ENCODE data around the gene AMMECR1L. TPM values are rescaled to one million over a fixed set of nuclear protein-coding genes. Genes with fewer than 3 reads are reported as not detected.
A peak's percentile ranks its signal among the peaks of the same experiment; 100 is the strongest.
"Not testable (repeated sequence)": the region's sequence is repeated elsewhere in the genome, so short reads cannot be mapped to it uniquely, and the experiment has no call there.

AMMECR1L gene
- total RNA-seq (2014; rRNA removed; shearing (Covaris generic)) (17.7 and 20.5 TPM in 2 replicates), polyA plus RNA-seq (2016; fragmentation: Nextera tagmentation; extraction: Ambion mirVana) (7.8 and 7.9 TPM in 2 replicates)
- long read RNA-seq, full-length matches to known transcripts = 1 of 5 reads
- long read RNA-seq, partial matches to known transcripts = 1 of 5 reads
- long read RNA-seq, other reads (novel, unspliced or antisense) = 3 of 5 reads

- H3K4me3 Mint-ChIP-seq = peak within 1 kb of the TSS; percentile 94
- H3K27me3 Mint-ChIP-seq (ENCODE audit: insufficient read depth, low read depth, poor library complexity); H3K27me3 ChIP-seq (ENCODE audit: insufficient read depth); H2AFZ ChIP-seq; H3K9me3 Mint-ChIP-seq; H3K9me2 ChIP-seq (ENCODE audit: insufficient read depth): not testable (repeated sequence)
- peaks cover 36% of the 10 kb centered on the region for H3K36me3 Mint-ChIP-seq (ENCODE audit: low read depth)
- H3K27ac ChIP-seq (ENCODE audit: low read depth) = peak within 1 kb of the TSS; percentile 79; the same call in 1 of the 2 replicates
- H3K4me3 ChIP-seq = peak within 1 kb of the TSS; percentile 72
- peak; percentile 64; the same call in 1 of the 2 replicates for TF ChIP-seq POLR2AphosphoS5 (IDR thresholded peaks at IDR 0.05; ENCODE audit: low read depth)
- TF ChIP-seq CREB1 (CRISPR knock-in tag; IDR thresholded peaks at IDR 0.05; ENCODE audit: low read depth) = peak; percentile 34; the same call in 1 of the 2 replicates
- peak; percentile 19; the same call in 1 of the 2 replicates for TF ChIP-seq ETS1 (IDR thresholded peaks at IDR 0.05)
- H3K79me2 ChIP-seq (replicated peaks; ENCODE audit: insufficient read depth) = peaks cover 56% of the 10 kb centered on the region
- DNase-seq (ENCODE audit: low spot score) = peak; percentile 75
- peaks cover 24% of the 10 kb centered on the region for H3K4me1 ChIP-seq (ENCODE audit: insufficient read depth)
- H3K36me3 ChIP-seq (ENCODE audit: insufficient read depth) = peaks cover 11% of the 10 kb centered on the region
- H3F3A ChIP-seq (replicated peaks; ENCODE audit: low read depth) = peaks cover 11% of the 10 kb centered on the region; the same call in 1 of the 2 replicates
- peak; percentile 88 for ATAC-seq
- peaks cover 21% of the 10 kb centered on the region for H4K20me1 ChIP-seq (replicated peaks; ENCODE audit: insufficient read depth)
- peaks cover 25% of the 10 kb centered on the region for H3K4me1 Mint-ChIP-seq
- peak within 1 kb of the TSS; percentile 92 for H3K4me2 ChIP-seq
- peak within 1 kb of the TSS; percentile 72; the same call in 1 of the 2 replicates for H3K27ac Mint-ChIP-seq
Measured at GRCh38 chr2:127885780-127886592, at the start of gene AMMECR1L. Gene AMMECR1L, minus strand, starts transcription at chr2:127885956. Its CDS starts 11,722 bp downstream, at chr2:127874234.

- no peak overlapping the region for H3K27ac ChIP-seq (ENCODE audit: low read depth)
- no peaks in the 10 kb centered on the region for H3K4me1 Mint-ChIP-seq
- TF ChIP-seq ZNF462 (CRISPR knock-in tag; IDR thresholded peaks at IDR 0.05) = no peak
- no peak for TF ChIP-seq ETS1 (IDR thresholded peaks at IDR 0.05)
- TF ChIP-seq CTCF (conservative IDR thresholded peaks at IDR 0.05; ENCODE audit: low read depth in 2 of 2) = no peak
- TF ChIP-seq EZH2phosphoT487 (IDR thresholded peaks at IDR 0.05; ENCODE audit: unreplicated experiment) = no peak
- no peak for TF ChIP-seq NANOG (IDR thresholded peaks at IDR 0.05; ENCODE audit: borderline replicate concordance)
- TF ChIP-seq STAT1 (IDR thresholded peaks at IDR 0.05; ENCODE audit: unreplicated experiment) = no peak
- no peak for TF ChIP-seq EZH2 (IDR thresholded peaks at IDR 0.05; ENCODE audit: low read depth, unreplicated experiment)
Measured at GRCh38 chr2:127935337-127935736, 49.6 kb upstream of the AMMECR1L start.

More at GRCh38 chr2:127935337-127935736, 49.6 kb upstream of the AMMECR1L start:
- H3K79me2 ChIP-seq (replicated peaks; ENCODE audit: insufficient read depth) = no peaks in the 10 kb centered on the region
- H3K36me3 ChIP-seq (ENCODE audit: insufficient read depth) = no peaks in the 10 kb centered on the region
- Mint-ChIP-seq H3K4me3 (no peak overlapping the region), H3K27me3 (ENCODE audit: insufficient read depth, low read depth, poor library complexity) (no peaks in the 10 kb centered on the region), H3K36me3 (ENCODE audit: low read depth) (no peaks in the 10 kb centered on the region), H3K9me3 (no peaks in the 10 kb centered on the region), H3K27ac (no peak overlapping the region)
- no peak for DNase-seq (ENCODE audit: low spot score)
- H3K9me2 ChIP-seq (ENCODE audit: insufficient read depth) = no peaks in the 10 kb centered on the region
- H3K4me3 ChIP-seq = no peak overlapping the region
- H4K20me1 ChIP-seq (replicated peaks; ENCODE audit: insufficient read depth) = no peaks in the 10 kb centered on the region; the same call in none of the 2 replicates
- no peaks in the 10 kb centered on the region for H3K27me3 ChIP-seq (ENCODE audit: insufficient read depth)
- H3K4me2 ChIP-seq = no peak overlapping the region
- no peak overlapping the region for H2AFZ ChIP-seq
- ATAC-seq = no peak
- no peaks in the 10 kb centered on the region for H3F3A ChIP-seq (replicated peaks; ENCODE audit: low read depth)
- no peaks in the 10 kb centered on the region for H3K4me1 ChIP-seq (ENCODE audit: insufficient read depth)
